K562 (cell line): ENCODE data around the gene CCR5AS.

Source experiments
- ADNP ChIP-seq: fragments of 200-800 bp; sonication (Bioruptor generic); IDR thresholded peaks from 2 replicates; pipeline ENCODE4 v1.6.1; 2016; ENCODE audit warnings: missing genetic modification characterization, missing compliant biosample characterization
- ARID3A ChIP-seq: IDR thresholded peaks from 2 replicates; pipeline ENCODE4 v1.6.1; 2012; ENCODE audit warnings: low read depth, low read length, improper control_type of control experiment, borderline replicate concordance
- BCOR ChIP-seq: fragments of 450-650 bp; IDR thresholded peaks from 2 replicates; pipeline ENCODE4 v1.6.1; 2016
- C11orf30 ChIP-seq: fragments of 450-650 bp; IDR thresholded peaks from 2 replicates; pipeline ENCODE4 v1.6.1; 2016; ENCODE audit warnings: low read depth, mild to moderate bottlenecking
- DPF2 ChIP-seq: fragments of 450-650 bp; IDR thresholded peaks from 2 replicates; pipeline ENCODE4 v1.6.1; 2016
- HES1 ChIP-seq: fragments of 450-650 bp; IDR thresholded peaks from 2 replicates; pipeline ENCODE4 v1.6.1; 2016; ENCODE audit warnings: low read depth, mild to moderate bottlenecking, moderate library complexity
- HMBOX1 ChIP-seq: sonication (generic); IDR thresholded peaks from 2 replicates; pipeline ENCODE4 v1.6.1; 2016
- HMGN3 ChIP-seq: IDR thresholded peaks from 2 replicates; pipeline ENCODE4 v1.6.1; 2011; ENCODE audit warnings: borderline replicate concordance, low read depth, mild to moderate bottlenecking, mixed read lengths, low read length; ENCODE audit not compliant: insufficient read length; ENCODE audit errors: extremely low read depth
- KDM4B ChIP-seq, 2 experiments: fragments of 450-650 bp in 1 of 2; sonication (generic) in 1 of 2; IDR thresholded peaks; 2 replicates each; pipeline ENCODE4 v1.6.1; 2016 to 2017; ENCODE audit warnings: borderline replicate concordance in 2 of 2, antibody characterized with exemption in 1 of 2, low read depth in 1 of 2, mild to moderate bottlenecking in 1 of 2
- KHSRP ChIP-seq: fragments of 450-650 bp; IDR thresholded peaks from 2 replicates; pipeline ENCODE4 v1.6.1; 2017
- MAFG ChIP-seq: fragments of 450-650 bp; conservative IDR thresholded peaks from 2 replicates; pipeline ENCODE4 v1.6.1; 2016; ENCODE audit warnings: missing genetic modification characterization, missing compliant biosample characterization
- NCOA1 ChIP-seq: fragments of 450-650 bp; IDR thresholded peaks from 2 replicates; pipeline ENCODE4 v1.6.1; 2016; ENCODE audit warnings: low read depth
- NFIC ChIP-seq: fragments of 450-650 bp; IDR thresholded peaks from 2 replicates; pipeline ENCODE4 v1.6.1; 2017; ENCODE audit warnings: mild to moderate bottlenecking, inconsistent platforms
- NR4A1 ChIP-seq, 2 experiments: fragments of 250-450 bp in 1 of 2; fragments of 450-650 bp in 1 of 2; sonication (Bioruptor Pico) in 1 of 2; IDR thresholded peaks; 2 replicates each; pipeline versions ENCODE4 v1.4.0 to v1.6.1; 2016 to 2020; ENCODE audit warnings: mild to moderate bottlenecking in 2 of 2, missing compliant biosample characterization in 1 of 2, missing genetic modification characterization in 1 of 2, moderate library complexity in 1 of 2
- OTX1 ChIP-seq: fragments of 450-650 bp; formaldehyde crosslinking; IDR thresholded peaks from 2 replicates; pipeline ENCODE4 v1.4.0; 2022; ENCODE audit warnings: mild to moderate bottlenecking
- PBX2 ChIP-seq, 2 experiments: IDR thresholded peaks in 1 of 2; conservative IDR thresholded peaks in 1 of 2; 2 replicates each; pipeline ENCODE4 v1.6.1; 2016; ENCODE audit warnings: low read depth in 2 of 2, mild to moderate bottlenecking in 1 of 2, missing compliant biosample characterization in 1 of 2, missing genetic modification characterization in 1 of 2, moderate library complexity in 1 of 2
- RNF2 ChIP-seq: sonication (generic); IDR thresholded peaks from 2 replicates; pipeline ENCODE4 v1.6.1; 2016
- SMARCE1 ChIP-seq: fragments of 450-650 bp; IDR thresholded peaks from 2 replicates; pipeline ENCODE4 v1.7.1; 2016; ENCODE audit warnings: mild to moderate bottlenecking
- TBL1XR1 ChIP-seq, 2 experiments: IDR thresholded peaks; 2 replicates each; pipeline ENCODE4 v1.6.1; 2012; ENCODE audit warnings: improper control_type of control experiment in 2 of 2, low read length in 2 of 2, mild to moderate bottlenecking in 1 of 2
- ZBTB12 ChIP-seq: fragments of 250-450 bp; sonication (Bioruptor Pico); IDR thresholded peaks from 2 replicates; pipeline ENCODE4 v1.4.0; 2020
- ZNF41 ChIP-seq: fragments of 250-450 bp; sonication (Bioruptor Pico); conservative IDR thresholded peaks from 2 replicates; pipeline ENCODE4 v1.4.0; 2020; ENCODE audit warnings: mild to moderate bottlenecking

CCR5AS gene

GRCh38 chr3:46400000-46400734 lies 6.7 kb downstream of the CCR5AS start (continued):
- TF ChIP-seq NR4A1 (CRISPR knock-in tag; IDR thresholded peaks at IDR 0.05), result no peak
- TF ChIP-seq NR4A1 (tag; IDR thresholded peaks at IDR 0.05), result no peak
- peak; percentile 95 for TF ChIP-seq DPF2
- peak; percentile 76 for TF ChIP-seq HMBOX1
- peak; percentile 57 for TF ChIP-seq HMGN3
- TF ChIP-seq NFIC, result peak; percentile 58
- TF ChIP-seq ZNF41 (CRISPR knock-in tag), result peak; percentile 64; the same call in 1 of the 2 replicates
- peak; percentile 87 for TF ChIP-seq BCOR
- peak; percentile 74 for TF ChIP-seq ADNP (tag)
- peak; percentile 94 for TF ChIP-seq SMARCE1
- no peak for TF ChIP-seq KDM4B (IDR thresholded peaks at IDR 0.05; ENCODE audit: borderline replicate concordance in 2 of 2, low read depth in 1 of 2)
- TF ChIP-seq OTX1 (CRISPR knock-in tag), result peak; percentile 55; the same call in 1 of the 2 replicates
- TF ChIP-seq TBL1XR1 (IDR thresholded peaks at IDR 0.05; ENCODE audit: low read length in 2 of 2), result peak in 1 of 2 experiments; percentile 93; a peak in 2 of 4 replicates
- peak; percentile 76 for TF ChIP-seq MAFG (tag)
- peak; percentile 92 for TF ChIP-seq HES1
- TF ChIP-seq KHSRP, result 0 out of 2 replicates have a peak, but pooled peaks have one; percentile 38
- peak; percentile 53; the same call in 1 of the 2 replicates for TF ChIP-seq PBX2 (CRISPR knock-in tag; IDR thresholded peaks at IDR 0.05; ENCODE audit: low read depth)
- TF ChIP-seq PBX2 (tag; conservative IDR thresholded peaks at IDR 0.05; ENCODE audit: low read depth), result peak; percentile 99
- peak; percentile 80; the same call in 1 of the 2 replicates for TF ChIP-seq C11orf30
- peak; percentile 91; the same call in 1 of the 2 replicates for TF ChIP-seq ARID3A
- TF ChIP-seq ZBTB12 (CRISPR knock-in tag), result peak; percentile 35; the same call in 1 of the 2 replicates
- TF ChIP-seq RNF2, result peak; percentile 86
- TF ChIP-seq NCOA1, result peak; percentile 54; the same call in 1 of the 2 replicates
